SK-N-SH (cell line): ENCODE data around the gene ARHGEF4.

ENCODE experiments used
- CHD2 ChIP-seq: fragments of 150-350 bp; IDR thresholded peaks from 2 replicates; pipeline ENCODE4 v1.6.1; 2018; ENCODE audit warnings: low read length; ENCODE audit not compliant: partially characterized antibody
- ELF1 ChIP-seq: IDR thresholded peaks from 2 replicates; pipeline ENCODE4 v1.4.0; 2012
- EP300 ChIP-seq, 2 experiments: IDR thresholded peaks; 2 replicates each; pipeline versions ENCODE4 v1.4.0 to v1.6.1; 2012; ENCODE audit warnings: borderline replicate concordance in 1 of 2, low read depth in 1 of 2, low read length in 1 of 2
- EZH2phosphoT487 ChIP-seq: fragments of 200-600 bp; sonication (generic); IDR thresholded peaks from 2 replicates; pipeline ENCODE4 v1.6.1; 2017; ENCODE audit warnings: low read depth, mixed run types, mild to moderate bottlenecking, antibody characterized with exemption, moderate library complexity, borderline replicate concordance
- MXI1 ChIP-seq: IDR thresholded peaks from 2 replicates; pipeline ENCODE4 v1.6.1; 2012; ENCODE audit warnings: mild to moderate bottlenecking, low read depth, low read length, improper control_type of control experiment
- POLR2AphosphoS5 ChIP-seq: IDR thresholded peaks from 2 replicates; pipeline ENCODE4 v1.6.1; 2012; ENCODE audit warnings: low read depth, low read length
- RFX5 ChIP-seq: IDR thresholded peaks from 2 replicates; pipeline ENCODE4 v1.6.1; 2012; ENCODE audit warnings: mild to moderate bottlenecking, improper control_type of control experiment, low read length
- SMC3 ChIP-seq: IDR thresholded peaks from 2 replicates; pipeline ENCODE4 v1.6.1; 2012; ENCODE audit warnings: low read depth, low read length, improper control_type of control experiment
- TCF12 ChIP-seq: IDR thresholded peaks from 2 replicates; pipeline ENCODE4 v1.4.0; 2012
- TEAD4 ChIP-seq: IDR thresholded peaks from 2 replicates; pipeline ENCODE4 v1.4.0; 2012; ENCODE audit warnings: mild to moderate bottlenecking, borderline replicate concordance; ENCODE audit not compliant: insufficient read depth
- TF ChIP-seq, protein P1 (sequence below): fragments of 200-600 bp; sonication (generic); IDR thresholded peaks from 2 replicates; pipeline ENCODE4 v1.6.1; 2017; ENCODE audit warnings: antibody characterized with exemption, mild to moderate bottlenecking, moderate library complexity
- TF ChIP-seq, protein P2 (sequence below): IDR thresholded peaks from 2 replicates; pipeline ENCODE4 v1.6.1; 2012; ENCODE audit warnings: mild to moderate bottlenecking, low read depth, low read length, moderate library complexity
- TF ChIP-seq, protein P3 (sequence below): IDR thresholded peaks from 2 replicates; pipeline ENCODE4 v1.4.0; 2012; ENCODE audit warnings: low read depth

DNA sequence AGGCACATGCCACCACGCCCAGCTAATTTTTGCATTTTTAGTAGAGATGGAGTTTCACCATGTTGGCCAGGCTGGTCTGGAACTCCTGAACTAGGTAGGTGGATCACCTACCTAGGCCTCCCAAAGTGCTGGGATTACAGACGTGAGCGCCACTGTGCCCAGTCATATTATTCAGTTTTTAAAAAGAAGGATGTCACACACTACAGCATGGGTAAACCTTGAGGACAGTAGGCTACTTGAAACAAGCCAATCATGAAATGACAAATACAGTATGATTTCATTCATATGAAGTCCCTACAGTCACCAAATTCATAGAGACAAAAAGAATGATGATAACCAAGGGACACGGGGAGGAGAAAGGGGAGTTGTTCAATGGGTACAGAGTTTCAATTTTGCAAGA, 31.1 kb upstream of the ARHGEF4 start:
- TF ChIP-seq MXI1 (no peak), POLR2AphosphoS5 (no peak), CHD2 (no peak), EZH2phosphoT487 (no peak), TCF12 (no peak), ELF1 (no peak), EP300 (IDR thresholded peaks at IDR 0.05; ENCODE audit: borderline replicate concordance in 1 of 2, low read depth in 1 of 2, low read length in 1 of 2) (no peak), TEAD4 (no peak), RFX5 (no peak), SMC3 (no peak)
- TF ChIP-seq, protein P1, sequence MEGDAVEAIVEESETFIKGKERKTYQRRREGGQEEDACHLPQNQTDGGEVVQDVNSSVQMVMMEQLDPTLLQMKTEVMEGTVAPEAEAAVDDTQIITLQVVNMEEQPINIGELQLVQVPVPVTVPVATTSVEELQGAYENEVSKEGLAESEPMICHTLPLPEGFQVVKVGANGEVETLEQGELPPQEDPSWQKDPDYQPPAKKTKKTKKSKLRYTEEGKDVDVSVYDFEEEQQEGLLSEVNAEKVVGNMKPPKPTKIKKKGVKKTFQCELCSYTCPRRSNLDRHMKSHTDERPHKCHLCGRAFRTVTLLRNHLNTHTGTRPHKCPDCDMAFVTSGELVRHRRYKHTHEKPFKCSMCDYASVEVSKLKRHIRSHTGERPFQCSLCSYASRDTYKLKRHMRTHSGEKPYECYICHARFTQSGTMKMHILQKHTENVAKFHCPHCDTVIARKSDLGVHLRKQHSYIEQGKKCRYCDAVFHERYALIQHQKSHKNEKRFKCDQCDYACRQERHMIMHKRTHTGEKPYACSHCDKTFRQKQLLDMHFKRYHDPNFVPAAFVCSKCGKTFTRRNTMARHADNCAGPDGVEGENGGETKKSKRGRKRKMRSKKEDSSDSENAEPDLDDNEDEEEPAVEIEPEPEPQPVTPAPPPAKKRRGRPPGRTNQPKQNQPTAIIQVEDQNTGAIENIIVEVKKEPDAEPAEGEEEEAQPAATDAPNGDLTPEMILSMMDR = no peak
- TF ChIP-seq, protein P2, sequence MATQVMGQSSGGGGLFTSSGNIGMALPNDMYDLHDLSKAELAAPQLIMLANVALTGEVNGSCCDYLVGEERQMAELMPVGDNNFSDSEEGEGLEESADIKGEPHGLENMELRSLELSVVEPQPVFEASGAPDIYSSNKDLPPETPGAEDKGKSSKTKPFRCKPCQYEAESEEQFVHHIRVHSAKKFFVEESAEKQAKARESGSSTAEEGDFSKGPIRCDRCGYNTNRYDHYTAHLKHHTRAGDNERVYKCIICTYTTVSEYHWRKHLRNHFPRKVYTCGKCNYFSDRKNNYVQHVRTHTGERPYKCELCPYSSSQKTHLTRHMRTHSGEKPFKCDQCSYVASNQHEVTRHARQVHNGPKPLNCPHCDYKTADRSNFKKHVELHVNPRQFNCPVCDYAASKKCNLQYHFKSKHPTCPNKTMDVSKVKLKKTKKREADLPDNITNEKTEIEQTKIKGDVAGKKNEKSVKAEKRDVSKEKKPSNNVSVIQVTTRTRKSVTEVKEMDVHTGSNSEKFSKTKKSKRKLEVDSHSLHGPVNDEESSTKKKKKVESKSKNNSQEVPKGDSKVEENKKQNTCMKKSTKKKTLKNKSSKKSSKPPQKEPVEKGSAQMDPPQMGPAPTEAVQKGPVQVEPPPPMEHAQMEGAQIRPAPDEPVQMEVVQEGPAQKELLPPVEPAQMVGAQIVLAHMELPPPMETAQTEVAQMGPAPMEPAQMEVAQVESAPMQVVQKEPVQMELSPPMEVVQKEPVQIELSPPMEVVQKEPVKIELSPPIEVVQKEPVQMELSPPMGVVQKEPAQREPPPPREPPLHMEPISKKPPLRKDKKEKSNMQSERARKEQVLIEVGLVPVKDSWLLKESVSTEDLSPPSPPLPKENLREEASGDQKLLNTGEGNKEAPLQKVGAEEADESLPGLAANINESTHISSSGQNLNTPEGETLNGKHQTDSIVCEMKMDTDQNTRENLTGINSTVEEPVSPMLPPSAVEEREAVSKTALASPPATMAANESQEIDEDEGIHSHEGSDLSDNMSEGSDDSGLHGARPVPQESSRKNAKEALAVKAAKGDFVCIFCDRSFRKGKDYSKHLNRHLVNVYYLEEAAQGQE = no peak
- TF ChIP-seq, protein P3, sequence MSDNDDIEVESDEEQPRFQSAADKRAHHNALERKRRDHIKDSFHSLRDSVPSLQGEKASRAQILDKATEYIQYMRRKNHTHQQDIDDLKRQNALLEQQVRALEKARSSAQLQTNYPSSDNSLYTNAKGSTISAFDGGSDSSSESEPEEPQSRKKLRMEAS = no peak
